ENCODE data around the gene FGFBP3.

Gene FGFBP3

GRCh38 chr10:91884536-91884935 is 24.8 kb downstream of the FGFBP3 start:
- H3K36me3 ChIP-seq: no peaks in the 10 kb centered on the region
- TF ChIP-seq CTCF (IDR thresholded peaks at IDR 0.05; ENCODE audit: low read depth, low read length): no peak
- no peaks in the 10 kb centered on the region for H3K4me1 ChIP-seq
- no peaks in the 10 kb centered on the region for H3K27me3 ChIP-seq
- H3K9me3 ChIP-seq: no peaks in the 10 kb centered on the region
- H3K4me3 ChIP-seq (ENCODE audit: low read depth, low read length): peak overlapping the region; percentile 9
- no peak for DNase-seq

- Histone ChIP-seq H3K36me3 (no peaks in the 10 kb centered on the region), H3K4me3 (ENCODE audit: low read depth, low read length) (peak overlapping the region; percentile 9), H3K9me3 (no peaks in the 10 kb centered on the region), H3K4me1 (no peaks in the 10 kb centered on the region), H3K27me3 (no peaks in the 10 kb centered on the region)
- no peak for DNase-seq
- no peak for TF ChIP-seq CTCF (IDR thresholded peaks at IDR 0.05; ENCODE audit: low read depth, low read length)
Observed at GRCh38 chr10:91883549-91884444, 25.5 kb downstream of the FGFBP3 start.

GRCh38 chr10:91880310-91880709 is 29.0 kb downstream of the FGFBP3 start:
- Histone ChIP-seq H3K9me3 (no peaks in the 10 kb centered on the region), H3K4me1 (0 out of 2 replicates have a peak, but pooled peaks cover 5% of the 10 kb centered on the region), H3K4me3 (ENCODE audit: low read depth, low read length) (no peak overlapping the region), H3K36me3 (no peaks in the 10 kb centered on the region), H3K27me3 (no peaks in the 10 kb centered on the region)
- 0 out of 2 replicates have a peak, but pooled peaks have one; percentile 10 for TF ChIP-seq CTCF (IDR thresholded peaks at IDR 0.05; ENCODE audit: low read depth, low read length)
- no peak for DNase-seq

GRCh38 chr10:91879515-91880170 is 29.6 kb downstream of the FGFBP3 start:
- no peak overlapping the region for H3K4me3 ChIP-seq (ENCODE audit: low read depth, low read length)
- no peaks in the 10 kb centered on the region for H3K9me3 ChIP-seq
- TF ChIP-seq CTCF (IDR thresholded peaks at IDR 0.05; ENCODE audit: low read depth, low read length): no peak
- no peaks in the 10 kb centered on the region for H3K27me3 ChIP-seq
- H3K4me1 ChIP-seq: 0 out of 2 replicates have a peak, but pooled peaks cover 9% of the 10 kb centered on the region
- no peak for DNase-seq
- no peaks in the 10 kb centered on the region for H3K36me3 ChIP-seq

GRCh38 chr10:91875779-91876178 is 33.5 kb downstream of the FGFBP3 start:
- H3K36me3 ChIP-seq: no peaks in the 10 kb centered on the region
- H3K4me3 ChIP-seq (ENCODE audit: low read depth, low read length): no peak overlapping the region
- no peaks in the 10 kb centered on the region for H3K9me3 ChIP-seq
- H3K27me3 ChIP-seq: no peaks in the 10 kb centered on the region
- DNase-seq: no peak
- 0 out of 2 replicates have a peak, but pooled peaks cover 9% of the 10 kb centered on the region for H3K4me1 ChIP-seq
- TF ChIP-seq CTCF (IDR thresholded peaks at IDR 0.05; ENCODE audit: low read depth, low read length): no peak
